Progenitor cell of endocrine pancreas (in vitro differentiated cells): Measurements from ENCODE around the gene TC2N. TPM values are rescaled to one million over a fixed set of nuclear protein-coding genes. Genes with fewer than 3 reads are reported as not detected.

Experiments used
- DNase-seq: peaks from one replicate; pipeline ENCODE4 v3.0.0; 2021; ENCODE audit warnings: low spot score; ENCODE audit not compliant: unreplicated experiment
- H3K27ac Mint-ChIP-seq: 2 replicates; pipeline ENCODE4 v1.8.0; 2021; ENCODE audit warnings: mild to moderate bottlenecking, moderate library complexity, mixed read lengths
- H3K27me3 Mint-ChIP-seq: 2 replicates; pipeline ENCODE4 v1.8.0; 2021; ENCODE audit warnings: mixed read lengths
- H3K36me3 Mint-ChIP-seq: 2 replicates; pipeline ENCODE4 v1.8.0; 2022; ENCODE audit warnings: mixed read lengths; ENCODE audit not compliant: insufficient read depth
- H3K4me1 Mint-ChIP-seq: 2 replicates; pipeline ENCODE4 v1.8.0; 2021; ENCODE audit warnings: low read depth, mixed read lengths
- H3K4me3 Mint-ChIP-seq: 2 replicates; pipeline ENCODE4 v1.8.0; 2021; ENCODE audit warnings: low read depth, mild to moderate bottlenecking, moderate library complexity, mixed read lengths
- H3K9me3 Mint-ChIP-seq: 2 replicates; pipeline ENCODE4 v1.8.0; 2021; ENCODE audit warnings: low read depth, mixed read lengths
- CTCF ChIP-seq: fragments of 200-600 bp; sonication (generic); IDR thresholded peaks from one replicate; pipeline ENCODE4 v1.5.0; 2021; ENCODE audit warnings: antibody characterized with exemption, mild to moderate bottlenecking; ENCODE audit not compliant: unreplicated experiment
- long read RNA-seq: library from polyadenylated mRNA; unstranded; transcript quantifications from one replicate; pipeline ENCODE4 v2.0.0, GENCODE V29; 2020
- total RNA-seq: library from RNA; stranded (reverse); gene quantifications from 2 replicates; pipeline ENCODE4 v1.2.1, GENCODE V29; 2021

Gene TC2N
- 36.6 and 38.5 TPM in 2 replicates for total RNA-seq
- long read RNA-seq, transcript TC2N-202 (12 exons, 3,751 nt) = major isoform, 14 of 23 reads
- long read RNA-seq, partial matches to known transcripts = 2 of 23 reads
- long read RNA-seq, other reads (novel, unspliced or antisense) = 4 of 23 reads

- Mint-ChIP-seq H3K9me3 (no peaks in the 10 kb centered on the region), H3K4me1 (peaks cover 30% of the 10 kb centered on the region)
Observed at GRCh38 chr14:91867316-91867988, at the start of gene TC2N. Gene TC2N, minus strand, starts transcription at chr14:91867536. Its CDS starts 53,767 bp downstream, at chr14:91813769.

GRCh38 chr14:91912035-91912434 lies 44.7 kb upstream of the TC2N start:
- Mint-ChIP-seq H3K36me3 (peaks cover 2% of the 10 kb centered on the region), H3K4me3 (no peak overlapping the region), H3K27me3 (no peaks in the 10 kb centered on the region), H3K4me1 (peaks cover 3% of the 10 kb centered on the region), H3K27ac (no peak overlapping the region), H3K9me3 (peaks cover 6% of the 10 kb centered on the region)
- DNase-seq = no peak
- TF ChIP-seq CTCF = no peak

More at GRCh38 chr14:91867316-91867988, at the start of gene TC2N:
- no peak for TF ChIP-seq CTCF
- no peak within 1 kb of the TSS for H3K27ac Mint-ChIP-seq
- DNase-seq = no peak
- H3K27me3 Mint-ChIP-seq = peaks cover 7% of the 10 kb centered on the region
- no peaks in the 10 kb centered on the region for H3K36me3 Mint-ChIP-seq
- H3K4me3 Mint-ChIP-seq = no peak within 1 kb of the TSS

- Mint-ChIP-seq H3K4me3 (no peak overlapping the region), H3K27ac (no peak overlapping the region), H3K27me3 (no peaks in the 10 kb centered on the region), H3K4me1 (peaks cover 3% of the 10 kb centered on the region), H3K9me3 (peaks cover 7% of the 10 kb centered on the region), H3K36me3 (peaks cover 2% of the 10 kb centered on the region)
- peak; percentile 61 for TF ChIP-seq CTCF
- DNase-seq = no peak
Observed at GRCh38 chr14:91911474-91912032, 44.2 kb upstream of the TC2N start.

GRCh38 chr14:91910196-91910595 lies 42.9 kb upstream of the TC2N start:
- no peak for TF ChIP-seq CTCF
- H3K9me3 Mint-ChIP-seq = peaks cover 3% of the 10 kb centered on the region
- no peak for DNase-seq
- H3K36me3 Mint-ChIP-seq = no peaks in the 10 kb centered on the region
- no peak overlapping the region for H3K4me3 Mint-ChIP-seq
- peaks cover 5% of the 10 kb centered on the region for H3K4me1 Mint-ChIP-seq
- H3K27me3 Mint-ChIP-seq = no peaks in the 10 kb centered on the region
- no peak overlapping the region for H3K27ac Mint-ChIP-seq

- Mint-ChIP-seq H3K36me3 (no peaks in the 10 kb centered on the region), H3K4me3 (no peak overlapping the region), H3K9me3 (peaks cover 3% of the 10 kb centered on the region), H3K27ac (no peak overlapping the region), H3K27me3 (no peaks in the 10 kb centered on the region), H3K4me1 (peaks cover 15% of the 10 kb centered on the region)
- DNase-seq = no peak
- no peak for TF ChIP-seq CTCF
Observed at GRCh38 chr14:91906374-91906773, 39.0 kb upstream of the TC2N start.
